GM21528 (cell line): ENCODE results near the gene MYLK2.

ENCODE experiments used
- ATAC-seq: cut with Tn5 transposase; IDR thresholded peaks from one replicate; pipeline ENCODE4 v1.9.1; 2021; ENCODE audit warnings: mild to moderate bottlenecking, moderate library complexity; ENCODE audit not compliant: unreplicated experiment, low FRiP score

MYLK2 gene

DNA sequence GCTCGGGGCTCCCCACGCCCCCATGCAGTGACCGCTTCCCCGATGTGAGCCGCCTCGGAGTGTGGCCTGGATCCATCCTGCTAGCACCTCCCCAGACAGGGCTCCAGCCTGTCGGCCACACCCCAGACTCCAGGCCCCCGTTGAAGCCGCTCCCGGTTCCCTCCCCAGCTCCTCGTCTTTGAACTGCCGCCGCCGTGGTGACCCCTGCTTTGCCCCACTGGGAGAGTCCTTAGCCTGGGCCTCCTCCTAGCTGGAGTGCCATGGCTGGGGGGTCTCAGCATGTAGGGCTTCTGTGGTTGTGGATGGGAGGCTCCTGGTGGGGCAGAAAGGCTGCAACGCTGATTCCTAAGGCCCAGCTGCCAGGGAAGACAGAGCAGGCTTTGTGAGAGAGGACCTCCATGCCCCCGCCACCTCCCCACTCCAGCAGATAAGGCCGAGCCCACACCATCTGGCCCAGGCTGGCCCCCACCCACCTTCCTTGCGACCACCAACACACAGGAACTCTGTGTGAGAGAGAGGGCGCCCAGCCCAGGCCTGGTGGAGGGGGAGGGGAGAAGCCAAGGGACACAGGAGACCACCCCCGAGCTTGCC, 14.9 kb downstream of the MYLK2 start:
- no peak for ATAC-seq

GRCh38 chr20:31835554-31835953, 16.4 kb downstream of the MYLK2 start:
- no peak for ATAC-seq

GRCh38 chr20:31835977-31836852, 17.1 kb downstream of the MYLK2 start:
- no peak for ATAC-seq

GRCh38 chr20:31836853-31837608, 17.9 kb downstream of the MYLK2 start:
- no peak for ATAC-seq

GRCh38 chr20:31837896-31838397, 18.8 kb downstream of the MYLK2 start:
- ATAC-seq = no peak

- ATAC-seq = no peak
These were observed 19.6 kb downstream of the MYLK2 start for GRCh38 chr20:31838646-31839292.

GRCh38 chr20:31839782-31840487, 20.8 kb downstream of the MYLK2 start:
- ATAC-seq = no peak

- ATAC-seq = no peak
These were observed 22.0 kb downstream of the MYLK2 start for GRCh38 chr20:31840906-31841816.

GRCh38 chr20:31841928-31842327, 22.8 kb downstream of the MYLK2 start:
- no peak for ATAC-seq

- ATAC-seq = no peak
These were observed 23.5 kb downstream of the MYLK2 start for GRCh38 chr20:31842471-31843157.

DNA sequence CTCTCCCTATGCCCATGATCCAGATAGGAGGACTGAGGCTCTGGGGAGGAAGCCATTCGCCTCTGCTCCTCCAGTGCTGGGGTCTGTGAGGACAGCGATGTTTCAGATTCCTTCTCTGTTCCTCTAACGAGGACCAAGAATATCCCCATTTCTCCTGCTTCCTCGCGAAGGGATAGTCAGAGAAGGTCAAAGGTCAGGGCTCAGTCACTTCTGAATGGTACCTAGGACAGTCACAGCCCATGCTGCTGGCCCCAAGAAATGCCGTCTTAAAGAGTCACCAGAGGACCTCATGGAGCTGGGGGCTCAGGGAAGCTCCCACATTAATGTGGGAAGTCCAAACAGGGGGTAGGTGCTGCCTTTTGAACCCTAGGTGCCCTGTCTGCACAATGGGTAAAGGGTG, 24.1 kb downstream of the MYLK2 start:
- no peak for ATAC-seq

DNA sequence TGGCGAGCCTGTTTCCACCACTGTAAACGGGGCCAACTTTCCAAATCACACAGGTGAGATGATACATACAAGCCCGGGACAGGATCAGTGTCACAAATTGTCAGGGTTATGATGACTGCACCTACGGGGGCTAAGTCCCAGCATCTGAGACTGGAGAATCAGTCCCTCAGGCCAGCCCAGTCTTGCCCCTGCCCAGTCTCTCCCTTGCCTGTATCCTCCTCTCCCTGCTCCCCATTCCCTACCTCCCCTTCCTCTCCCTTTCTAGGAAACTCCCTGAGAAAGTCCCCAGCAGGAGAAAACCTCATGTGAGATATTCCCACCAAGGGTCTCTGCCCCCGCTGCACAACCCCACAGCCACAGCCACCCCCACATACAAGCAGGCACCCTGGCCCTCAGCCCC, 24.7 kb downstream of the MYLK2 start:
- ATAC-seq = no peak

GRCh38 chr20:31844737-31845299, 25.7 kb downstream of the MYLK2 start:
- no peak for ATAC-seq

DNA sequence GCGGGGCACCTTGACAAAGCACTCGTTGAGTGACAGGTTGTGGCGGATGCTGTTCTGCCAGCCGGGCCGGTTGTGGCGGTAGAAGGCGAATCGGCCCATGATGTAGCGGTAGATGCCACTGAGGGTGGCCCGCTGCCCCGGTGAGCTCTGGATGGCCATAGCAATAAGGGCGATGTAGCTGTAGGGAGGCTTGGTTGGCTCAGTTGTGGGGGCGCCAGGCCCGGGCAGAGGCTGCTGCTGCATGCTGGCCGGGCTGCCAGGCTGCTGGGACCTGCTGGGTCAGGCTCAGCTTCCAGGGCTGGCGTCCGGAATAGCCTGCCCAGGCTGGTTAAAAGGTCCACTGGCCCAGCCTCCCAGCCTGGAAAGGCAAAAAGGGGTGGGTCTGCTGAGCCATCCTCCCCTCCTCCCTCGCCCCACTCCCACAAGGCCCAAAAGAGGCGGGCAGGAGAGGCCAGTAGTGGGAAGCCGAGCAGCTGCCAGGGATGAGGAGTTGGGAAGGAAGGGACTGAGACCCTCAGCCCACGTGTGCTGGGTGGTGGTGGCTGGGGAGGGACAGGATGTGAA, 26.2 kb downstream of the MYLK2 start, which contains the start of gene FOXS1:
Gene FOXS1, minus strand, starts transcription at position 305 of the 564 bp plus-strand sequence. Its CDS starts 62 bp downstream, at position 243.
- ATAC-seq = no peak

DNA sequence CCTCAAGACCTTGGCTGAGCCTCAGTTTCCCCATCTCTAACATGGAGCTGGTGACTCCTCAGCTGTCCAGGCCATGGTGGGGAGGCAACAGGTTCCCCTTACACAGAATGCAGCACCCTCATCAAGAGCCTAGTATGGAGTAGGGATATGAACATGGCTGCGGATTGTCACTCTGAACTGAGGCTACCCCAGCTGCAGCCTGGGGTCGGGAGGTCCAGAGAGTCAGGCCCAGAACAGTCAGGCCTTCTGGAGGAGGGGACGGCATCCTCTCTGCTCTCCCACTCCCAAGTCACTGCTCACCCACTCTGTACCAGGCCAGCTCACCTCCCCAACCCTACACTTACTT, 27.6 kb downstream of the MYLK2 start:
- no peak for ATAC-seq

GRCh38 chr20:31848088-31848999, 29.2 kb downstream of the MYLK2 start:
- no peak for ATAC-seq
